NCI-H2081 (cell line): ENCODE results near the gene NUDCD3.
A peak's percentile ranks its signal among the peaks of the same experiment; 100 is the strongest.

Source experiments
- DNase-seq, 2 experiments: peaks; one replicate each; lab custom pipeline; 2025; lab: John Stamatoyannopoulos, UW

The NUDCD3 gene

DNA sequence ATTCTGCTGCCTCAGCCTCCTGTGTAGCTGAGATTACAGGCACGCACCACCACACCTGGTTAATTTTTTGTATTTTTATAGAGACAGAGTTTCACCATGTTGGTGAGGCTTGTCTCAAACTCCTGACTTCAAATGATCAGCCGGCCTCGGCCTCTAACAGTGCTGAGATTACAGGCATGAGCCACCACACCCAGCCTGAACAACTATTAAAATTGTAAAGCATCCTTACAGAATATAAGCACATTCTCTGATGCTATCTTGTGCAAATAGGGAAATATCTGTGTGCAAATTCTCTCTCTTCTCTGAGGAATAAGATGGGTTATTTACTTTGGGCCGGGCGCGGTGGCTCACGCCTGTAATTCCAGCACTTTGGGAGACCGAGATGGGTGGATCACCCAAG is 12.5 kb downstream of the NUDCD3 start:
- no peak for DNase-seq

GRCh38 chr7:44477063-44477830 is 13.2 kb downstream of the NUDCD3 start:
- DNase-seq, result peak; percentile 43 to 66

DNA sequence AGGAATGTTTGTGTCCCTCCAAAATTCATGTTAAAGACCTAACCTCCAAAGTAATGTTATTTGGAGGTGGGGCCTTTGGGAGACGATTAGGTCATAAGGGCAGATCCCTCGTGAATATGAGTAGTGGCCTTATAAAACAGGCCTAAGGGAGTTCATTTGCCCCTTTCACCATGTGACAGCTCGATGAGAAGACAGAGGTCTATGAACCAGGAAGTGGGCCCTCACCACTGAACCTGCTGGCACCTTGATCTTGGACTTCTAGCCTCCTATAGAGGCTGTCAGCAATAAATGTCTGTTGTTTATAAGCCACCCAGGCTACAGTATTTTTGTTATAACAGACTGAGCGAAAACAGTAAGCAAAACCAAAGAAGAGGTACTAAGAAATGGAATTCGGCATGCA is 14.1 kb downstream of the NUDCD3 start:
- DNase-seq, result no peak

DNA sequence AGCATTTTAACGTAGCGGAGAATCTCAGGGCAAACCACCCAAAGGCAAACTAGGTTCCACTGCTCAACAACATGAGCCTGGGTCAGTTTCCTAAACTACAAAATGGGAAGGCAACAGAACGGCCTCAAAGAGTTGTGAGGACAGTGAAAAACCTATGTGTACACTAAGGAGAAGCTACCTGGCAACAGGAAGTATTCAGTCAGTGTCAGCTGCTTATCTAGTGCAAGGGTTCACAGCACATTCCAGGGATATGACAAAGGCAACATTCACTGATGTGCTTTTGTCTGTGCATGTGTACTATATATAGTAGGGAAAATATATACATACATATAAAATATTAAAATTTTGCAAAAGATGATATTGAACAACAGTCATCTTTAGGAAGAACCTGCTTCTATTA is 17.2 kb downstream of the NUDCD3 start:
- no peak for DNase-seq

GRCh38 chr7:44472843-44473242 is 17.6 kb downstream of the NUDCD3 start:
- DNase-seq, result no peak

DNA sequence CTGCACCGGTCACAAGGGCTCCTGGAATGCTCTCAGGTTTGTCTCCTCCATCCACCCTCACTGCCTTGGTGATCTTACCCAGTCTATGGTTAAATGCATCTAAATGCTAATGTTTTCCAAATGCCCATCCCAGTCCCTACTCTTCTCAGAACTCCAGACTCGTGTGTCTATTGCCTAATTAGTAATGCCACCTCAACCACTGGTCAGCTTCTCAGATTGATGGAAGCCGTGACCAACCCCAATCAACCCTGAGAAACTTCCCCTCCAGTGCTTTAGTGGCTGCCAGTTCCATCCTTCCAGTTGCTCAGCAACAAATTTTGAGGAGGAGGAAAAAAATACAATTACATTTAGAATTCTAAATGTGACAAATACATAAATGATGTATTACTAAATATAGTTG is 18.6 kb downstream of the NUDCD3 start:
- no peak for DNase-seq

DNA sequence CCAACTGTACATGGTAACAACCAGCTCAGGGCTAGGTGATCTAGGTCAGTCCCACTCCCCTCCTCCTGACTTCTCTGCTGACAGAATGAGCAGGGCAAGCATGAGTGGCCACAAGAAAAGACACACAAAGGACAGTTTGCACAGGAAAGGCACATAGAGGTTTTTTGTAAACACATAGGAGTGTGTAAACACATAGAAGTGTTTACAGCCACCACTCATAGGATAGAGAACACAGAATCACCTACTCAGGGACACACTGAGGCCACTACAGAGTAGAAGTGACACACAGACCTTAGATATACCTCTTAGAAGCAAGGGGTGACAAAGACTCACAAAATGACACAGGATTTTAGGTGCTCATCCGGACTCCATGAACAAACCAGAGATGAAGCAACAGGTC is 19.0 kb downstream of the NUDCD3 start:
- no peak for DNase-seq

- no peak for DNase-seq
Measured at GRCh38 chr7:44470628-44471245, 19.7 kb downstream of the NUDCD3 start.

GRCh38 chr7:44470135-44470479 is 20.4 kb downstream of the NUDCD3 start:
- DNase-seq, result no peak

DNA sequence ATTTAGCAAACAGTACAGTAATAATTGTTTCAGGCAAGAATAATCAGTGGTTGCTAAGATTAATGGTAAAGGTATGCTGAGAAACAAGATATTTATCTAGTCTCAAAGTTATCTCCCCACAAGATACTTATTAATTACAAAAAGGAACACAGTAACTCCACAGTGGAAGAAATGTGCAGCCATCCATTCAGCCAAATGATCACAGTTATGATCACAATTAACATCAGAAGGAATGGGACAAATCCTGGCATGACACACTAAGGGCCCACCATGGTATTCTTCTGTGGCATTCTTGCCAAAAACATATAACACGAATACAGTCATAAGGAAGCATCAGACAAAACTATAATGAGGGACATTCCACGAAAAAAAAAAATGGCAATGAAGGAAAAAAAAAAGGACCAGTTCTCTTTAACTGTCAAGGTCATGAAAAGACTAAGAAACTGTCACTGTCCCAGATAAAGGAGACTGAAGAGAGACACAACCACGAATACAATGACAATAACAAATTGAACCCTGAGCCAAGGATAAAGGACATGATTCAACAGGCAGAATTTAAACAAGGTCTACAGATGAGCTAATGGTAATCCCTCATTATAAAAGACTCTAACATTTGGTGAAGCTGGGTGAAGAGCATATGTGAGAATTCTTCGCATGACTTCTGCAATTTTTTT is 20.9 kb downstream of the NUDCD3 start:
- DNase-seq, result no peak

GRCh38 chr7:44467217-44467548 is 23.3 kb downstream of the NUDCD3 start:
- DNase-seq, result no peak

- DNase-seq, result no peak
Measured at GRCh38 chr7:44466300-44467216, 23.9 kb downstream of the NUDCD3 start.

GRCh38 chr7:44465490-44465889 is 25.0 kb downstream of the NUDCD3 start:
- DNase-seq, result no peak

- DNase-seq, result no peak
Measured at GRCh38 chr7:44463169-44463808, 27.2 kb downstream of the NUDCD3 start.

DNA sequence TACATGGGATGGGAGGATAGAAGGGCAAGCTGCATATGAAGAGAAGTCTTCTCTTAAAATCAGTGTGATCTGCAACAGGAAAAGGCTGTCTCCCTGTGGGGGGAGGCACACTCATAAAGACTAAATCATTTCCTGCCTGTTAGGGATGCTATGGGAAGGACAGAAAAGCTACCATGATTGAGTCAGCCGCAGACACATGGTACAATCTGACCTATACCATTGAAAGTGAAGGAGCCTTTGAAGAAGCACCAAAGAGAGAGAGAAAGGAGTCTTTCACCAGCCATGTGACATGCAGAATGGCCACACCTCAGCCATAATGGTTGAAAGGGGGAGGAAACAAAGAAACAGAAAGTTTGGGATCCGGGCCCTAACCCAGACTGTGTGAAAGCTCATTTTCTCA is 29.1 kb downstream of the NUDCD3 start:
- DNase-seq, result no peak

- no peak for DNase-seq
Measured at GRCh38 chr7:44460325-44460724, 30.1 kb downstream of the NUDCD3 start.

GRCh38 chr7:44455155-44455554 is 35.3 kb downstream of the NUDCD3 start:
- no peak for DNase-seq

GRCh38 chr7:44454348-44454747 is 36.1 kb downstream of the NUDCD3 start:
- no peak for DNase-seq

DNA sequence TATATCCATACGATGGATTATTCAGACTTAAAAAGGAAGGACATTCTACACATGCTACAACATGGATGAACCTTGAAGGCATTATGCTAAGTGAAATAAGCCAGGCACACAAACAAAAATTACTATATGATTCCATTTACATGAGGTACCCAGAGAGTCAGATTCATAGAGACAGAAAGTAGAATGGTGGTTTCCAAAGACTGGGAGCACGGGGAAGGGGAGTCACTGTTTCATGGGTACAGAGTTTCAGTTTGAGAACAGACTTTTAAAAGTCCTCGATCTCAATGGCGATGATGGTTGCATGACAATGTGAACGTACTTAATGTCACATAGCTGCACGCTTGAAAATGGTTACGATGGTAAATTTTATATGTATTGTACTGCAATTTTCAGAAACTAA is 39.3 kb downstream of the NUDCD3 start:
- no peak for DNase-seq

- DNase-seq, result no peak
Measured at GRCh38 chr7:44449584-44449928, 40.9 kb downstream of the NUDCD3 start.

- no peak for DNase-seq
Measured at GRCh38 chr7:44448922-44449583, 41.4 kb downstream of the NUDCD3 start.
